ENCODE results near the gene ZG16B. TPM values are rescaled to one million over a fixed set of nuclear protein-coding genes. Genes with fewer than 3 reads are reported as not detected.

Gene ZG16B
- total and polyA plus RNA-seq, 2 of the 8 experiments (the other 6 are each of a cell fraction or from before 2014, with no cell fraction given) = 0.11 TPM; not detected in 1

DNA sequence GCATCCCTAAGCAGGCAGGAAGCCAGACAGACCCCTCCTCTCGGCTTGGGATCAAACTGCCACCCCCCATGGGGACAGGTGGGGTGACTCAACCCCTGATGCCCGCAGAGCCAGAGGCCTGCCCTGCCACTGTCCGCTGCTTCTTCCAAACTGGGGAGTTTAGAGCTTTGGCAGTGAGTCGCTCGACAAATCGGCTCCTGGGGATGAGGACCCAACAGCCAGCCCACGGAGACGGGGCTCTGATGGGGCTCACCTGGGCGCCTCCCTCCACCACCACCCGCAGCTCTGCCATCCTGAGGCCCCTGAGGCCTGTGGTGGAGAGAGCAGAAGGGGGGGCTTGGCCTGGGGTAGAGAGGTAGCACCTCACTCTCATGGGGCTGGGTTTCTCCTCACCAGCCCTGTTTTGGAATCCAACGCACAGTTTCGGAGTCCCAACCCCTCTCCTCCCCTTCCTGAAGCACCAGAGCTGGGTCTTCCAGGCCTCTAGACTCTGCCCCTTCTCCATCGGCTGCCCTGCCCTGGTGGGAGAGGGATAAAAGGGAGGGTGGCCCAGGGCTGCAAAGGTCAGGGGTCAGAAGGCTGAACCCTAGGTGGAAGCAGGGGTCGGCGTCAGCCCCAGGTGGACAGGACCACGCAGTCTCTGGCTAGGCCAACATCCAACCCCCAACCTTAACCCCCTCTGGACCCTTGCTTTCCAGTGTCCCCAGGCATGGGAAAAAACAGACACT is 22.1 kb downstream of the ZG16B start:
- Histone ChIP-seq H3K18ac (ENCODE audit: extremely low read depth, low read length) (no peak overlapping the region), H3K4me2 (ENCODE audit: insufficient read depth in 1 of 2, low read depth in 2 of 2, low read length in 2 of 2) (no peak overlapping the region), H3K36me3 (ENCODE audit: control insufficient read depth in 2 of 4, insufficient read depth in 4 of 4, low read length in 3 of 4) (peaks cover 0 to 3% (median 0%) of the 10 kb centered on the region in 4 experiments; a peak in 1 of 8 replicates), H3K27ac (ENCODE audit: low read depth, low read length) (no peak overlapping the region), H3K14ac (ENCODE audit: insufficient read length) (no peak overlapping the region), H3K56ac (replicated peaks; ENCODE audit: insufficient read length, low read depth, low read length) (no peak overlapping the region), H3K9ac (replicated peaks in 1 of 4; ENCODE audit: extremely low read depth in 1 of 4, low read depth in 3 of 4, low read length in 3 of 4) (no peak overlapping the region), H2AFZ (ENCODE audit: low read length) (no peak overlapping the region), H3K4me1 (replicated peaks in 1 of 4; ENCODE audit: control insufficient read depth in 3 of 4, insufficient read depth in 4 of 4, low read length in 3 of 4) (no peaks in the 10 kb centered on the region), H4K8ac (ENCODE audit: extremely low read depth, insufficient read depth, low read length) (no peak overlapping the region), H2AK5ac (ENCODE audit: low read depth, low read length) (no peak overlapping the region), H3K4ac (replicated peaks; ENCODE audit: insufficient read length, low read depth, low read length) (no peak overlapping the region), H4K91ac (replicated peaks; ENCODE audit: insufficient read length, low read length) (no peak overlapping the region), H3K23me2 (ENCODE audit: low read depth, low read length) (no peaks in the 10 kb centered on the region; the same call in 1 of the 2 replicates), H2BK12ac (ENCODE audit: low read depth, low read length) (no peak overlapping the region), H4K20me1 (replicated peaks in 1 of 2; ENCODE audit: control insufficient read depth in 1 of 2, insufficient read depth in 2 of 2, low read length in 2 of 2) (no peaks in the 10 kb centered on the region), H3K23ac (ENCODE audit: insufficient read length) (no peak overlapping the region), H2BK120ac (replicated peaks; ENCODE audit: low read depth, low read length) (no peak overlapping the region), H3K79me1 (ENCODE audit: low read depth, low read length) (no peaks in the 10 kb centered on the region), H2BK20ac (ENCODE audit: low read length) (no peak overlapping the region), H3K27me3 (replicated peaks in 1 of 4; ENCODE audit: control insufficient read depth in 3 of 4, extremely low read depth in 1 of 4, insufficient read depth in 3 of 4, low read length in 3 of 4) (peaks cover 0 to 8% (median 1%) of the 10 kb centered on the region in 4 experiments; a peak in 3 of 7 replicates), H3K79me2 (ENCODE audit: control insufficient read depth in 1 of 2, insufficient read depth in 2 of 2, low read length in 2 of 2) (no peaks in the 10 kb centered on the region), H3K9me3 (ENCODE audit: insufficient read depth in 2 of 2, low read depth in 1 of 2, low read length in 1 of 2) (peaks cover 8 to 15% of the 10 kb centered on the region in 2 experiments), H3K4me3 (ENCODE audit: extremely low read depth in 1 of 4, insufficient read depth in 2 of 4, low read depth in 3 of 4, low read length in 4 of 4) (no peak overlapping the region), H2BK5ac (ENCODE audit: low read depth, low read length) (no peak overlapping the region), H2BK15ac (ENCODE audit: low read length) (no peak overlapping the region), H4K5ac (ENCODE audit: insufficient read length, low read depth, low read length) (no peak overlapping the region)
- DNase-seq (ENCODE audit: low read depth in 1 of 2, low spot score in 2 of 2) (no peak), FAIRE-seq (no peak)
- 84% methylated on average over 14 of the region's 16 CpGs; no CpG with 5 or more reads in 1 of the 2 experiments for WGBS, 2 experiments (ENCODE audit: extremely low coverage in 1 of 2, insufficient coverage in 1 of 2, insufficient read length in 1 of 2, insufficient replicate concordance in 2 of 2, low coverage in 1 of 2, low lambda C conversion rate in 2 of 2, missing lambda C conversion rate in 1 of 2)
- ChIA-PET POLR2A (ENCODE audit: partially characterized antibody) (interaction anchor here (1.1 to 1.5 kb wide), 2 partner anchors 16 to 26 kb away, joined by 3 to 4 read pairs; no protein-coding TSS in a partner anchor), CTCF (ENCODE audit: partially characterized antibody) (interaction anchor here (1.0 to 7.3 kb wide), 4 partner anchors 10 to 20 kb away, joined by 3 to 74 read pairs (median 5); no protein-coding TSS in a partner anchor)
- no peak for TF ChIP-seq MAFK (IDR thresholded peaks at IDR 0.05; ENCODE audit: low read depth, low read length)
- TF ChIP-seq, protein P1, sequence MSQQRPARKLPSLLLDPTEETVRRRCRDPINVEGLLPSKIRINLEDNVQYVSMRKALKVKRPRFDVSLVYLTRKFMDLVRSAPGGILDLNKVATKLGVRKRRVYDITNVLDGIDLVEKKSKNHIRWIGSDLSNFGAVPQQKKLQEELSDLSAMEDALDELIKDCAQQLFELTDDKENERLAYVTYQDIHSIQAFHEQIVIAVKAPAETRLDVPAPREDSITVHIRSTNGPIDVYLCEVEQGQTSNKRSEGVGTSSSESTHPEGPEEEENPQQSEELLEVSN (IDR thresholded peaks at IDR 0.05) = no peak
- TF ChIP-seq, protein P2, sequence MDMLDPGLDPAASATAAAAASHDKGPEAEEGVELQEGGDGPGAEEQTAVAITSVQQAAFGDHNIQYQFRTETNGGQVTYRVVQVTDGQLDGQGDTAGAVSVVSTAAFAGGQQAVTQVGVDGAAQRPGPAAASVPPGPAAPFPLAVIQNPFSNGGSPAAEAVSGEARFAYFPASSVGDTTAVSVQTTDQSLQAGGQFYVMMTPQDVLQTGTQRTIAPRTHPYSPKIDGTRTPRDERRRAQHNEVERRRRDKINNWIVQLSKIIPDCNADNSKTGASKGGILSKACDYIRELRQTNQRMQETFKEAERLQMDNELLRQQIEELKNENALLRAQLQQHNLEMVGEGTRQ (IDR thresholded peaks at IDR 0.05; ENCODE audit: low read length) = no peak
- no peak for TF ChIP-seq CTBP2 (IDR thresholded peaks at IDR 0.05; ENCODE audit: borderline replicate concordance, insufficient read depth, insufficient read length, low read length)
- no peak for TF ChIP-seq POU5F1 (IDR thresholded peaks at IDR 0.05; ENCODE audit: low read depth, low read length)
- TF ChIP-seq SIRT6 (IDR thresholded peaks at IDR 0.05; ENCODE audit: low read length) = no peak
- TF ChIP-seq SP2 (IDR thresholded peaks at IDR 0.05; ENCODE audit: low read length) = no peak
- TF ChIP-seq ZNF274 (IDR thresholded peaks at IDR 0.05; ENCODE audit: borderline replicate concordance, extremely low read depth, low read length) = no peak
- TF ChIP-seq RNF2 (IDR thresholded peaks at IDR 0.05; ENCODE audit: borderline replicate concordance, low read depth, low read length, missing control alignments, poor library complexity, severe bottlenecking) = no peak
- TF ChIP-seq TCF12 (IDR thresholded peaks at IDR 0.05; ENCODE audit: low read depth, low read length) = no peak

Data from H1 (cell line).